ENCODE measurements around the gene MTMR3.

Gene MTMR3

GRCh38 chr22:29870574-29870973 is 12.4 kb upstream of the MTMR3 start:
- DNase-seq (ENCODE audit: low spot score) = no peak

GRCh38 chr22:29871684-29872083 is 11.3 kb upstream of the MTMR3 start:
- no peak for DNase-seq (ENCODE audit: low spot score)

GRCh38 chr22:29872144-29872893 is 10.7 kb upstream of the MTMR3 start:
- no peak for DNase-seq (ENCODE audit: low spot score)

DNA sequence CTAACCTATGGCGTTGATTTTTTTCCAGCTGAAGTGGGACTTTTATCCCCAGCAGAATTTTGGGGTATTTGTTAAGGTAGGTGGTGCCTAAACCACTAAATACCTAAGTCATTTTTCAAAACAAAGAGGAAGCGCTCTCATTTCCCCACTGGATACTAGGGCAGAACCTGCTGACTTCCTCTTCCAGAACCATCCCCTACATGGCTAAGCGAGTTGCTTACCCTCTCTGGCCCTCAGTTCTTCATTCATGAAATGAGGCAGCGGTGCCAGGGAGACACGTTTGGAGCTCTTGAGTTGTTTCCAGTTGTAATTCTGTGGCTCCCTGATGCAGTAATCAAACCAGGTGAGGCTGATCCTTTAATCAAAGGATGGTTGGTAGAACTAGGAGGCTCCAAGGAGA is 10.0 kb upstream of the MTMR3 start:
- no peak for DNase-seq (ENCODE audit: low spot score)

- no peak for DNase-seq (ENCODE audit: low spot score)
These were observed 9.0 kb upstream of the MTMR3 start for GRCh38 chr22:29873943-29874342.

DNA sequence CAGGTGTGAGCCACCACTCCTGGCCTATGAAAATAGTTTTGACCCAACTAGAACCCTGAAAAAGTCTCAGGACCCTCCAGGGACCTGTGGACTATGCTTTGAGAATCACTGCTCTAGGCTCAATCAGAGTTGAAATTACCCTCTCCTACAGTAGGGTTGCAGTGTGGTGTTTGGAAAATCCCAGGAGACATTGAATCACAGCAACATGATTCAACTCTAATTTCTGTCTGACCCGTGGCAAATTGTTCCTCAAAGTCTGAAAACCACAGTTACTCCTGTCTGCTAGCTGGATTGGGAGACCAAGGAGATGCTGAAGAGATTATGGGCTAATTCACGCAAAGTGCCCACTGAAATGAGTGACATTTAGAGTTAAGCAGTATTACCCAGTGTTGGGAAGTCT is 5.4 kb upstream of the MTMR3 start:
- no peak for DNase-seq (ENCODE audit: low spot score)

DNA sequence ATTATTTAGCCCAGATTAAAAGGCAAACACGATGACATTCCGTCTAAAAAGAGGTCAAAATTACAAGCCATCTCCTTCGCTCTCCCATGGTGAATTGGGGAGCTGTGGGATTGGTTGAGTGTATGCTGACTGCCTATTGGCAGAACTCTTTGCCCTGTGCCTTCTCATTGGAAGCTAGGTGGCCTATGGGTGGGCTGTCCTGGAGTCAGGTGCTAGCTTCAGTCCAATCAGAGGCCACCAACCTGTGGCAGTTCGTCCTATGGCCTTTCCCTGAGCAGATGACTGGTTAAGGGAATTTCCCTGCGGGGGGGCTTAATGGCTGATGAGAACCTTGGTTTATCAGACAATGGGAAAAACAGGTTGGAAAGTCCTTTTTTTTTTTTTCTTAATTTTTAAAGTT is 3.2 kb upstream of the MTMR3 start:
- DNase-seq (ENCODE audit: low spot score) = peak; percentile 71

DNA sequence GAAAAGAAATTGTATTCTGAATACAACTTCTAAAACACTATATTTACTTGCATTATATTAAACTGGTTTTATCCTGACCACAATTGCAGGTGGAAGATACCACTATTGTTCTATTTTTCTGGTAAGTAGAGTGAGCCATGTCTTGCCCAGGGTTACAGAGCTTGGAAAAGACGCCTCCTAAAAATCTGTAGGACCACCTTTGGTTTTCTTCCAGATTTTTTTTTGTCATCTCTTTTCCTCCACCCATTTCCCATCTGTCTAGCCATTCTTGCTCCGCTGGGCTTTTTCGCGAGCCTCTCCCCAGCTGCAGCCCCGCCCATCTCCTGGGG is 294 bp upstream of the MTMR3 start:
- no peak for DNase-seq (ENCODE audit: low spot score)

- DNase-seq (ENCODE audit: low spot score) = peak; percentile 22
These were observed 762 bp downstream of the MTMR3 start for GRCh38 chr22:29883775-29884097.

DNA sequence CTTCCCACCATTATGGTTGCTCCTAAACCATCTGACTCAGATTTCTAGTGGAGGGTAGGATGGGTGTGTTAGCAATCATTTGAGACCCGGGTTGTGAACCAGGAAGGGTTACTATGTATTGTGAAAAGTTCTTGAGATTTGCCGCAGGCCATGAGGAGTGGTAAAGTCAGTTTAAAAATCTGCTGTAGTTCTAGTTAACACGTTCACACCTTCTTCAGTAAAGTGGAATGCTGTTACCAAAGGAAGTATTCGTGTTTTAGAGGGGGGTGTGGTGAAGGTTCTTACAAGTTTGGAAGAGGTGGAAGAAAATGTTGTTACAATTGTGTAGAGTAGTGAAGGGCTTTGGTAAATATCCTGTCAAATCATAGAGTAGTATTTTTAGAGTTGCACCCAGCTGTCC is 2.6 kb downstream of the MTMR3 start:
- no peak for DNase-seq (ENCODE audit: low spot score)

- no peak for DNase-seq (ENCODE audit: low spot score)
These were observed 3.6 kb downstream of the MTMR3 start for GRCh38 chr22:29886596-29886995.

DNA sequence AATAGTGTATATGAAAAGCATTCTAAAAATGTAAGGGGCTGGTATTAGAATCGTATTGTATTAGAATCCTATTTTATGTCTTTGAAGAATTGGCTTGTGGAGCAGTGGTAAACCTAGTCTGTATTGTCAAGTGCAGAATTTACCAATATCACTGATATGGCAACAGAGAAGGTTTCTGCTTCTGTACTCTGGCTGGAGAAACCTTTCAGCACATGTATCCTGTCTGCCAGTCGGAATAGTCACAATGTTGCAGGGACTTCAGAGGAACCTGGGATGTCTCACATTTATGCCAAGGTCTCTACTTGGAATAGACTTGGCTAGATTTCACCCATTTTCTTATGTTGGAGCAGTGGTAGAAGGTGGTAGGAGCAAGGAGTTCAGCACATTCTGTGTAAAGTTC is 4.4 kb downstream of the MTMR3 start:
- DNase-seq (ENCODE audit: low spot score) = no peak

GRCh38 chr22:29890760-29891159 is 7.8 kb downstream of the MTMR3 start:
- no peak for DNase-seq (ENCODE audit: low spot score)

DNA sequence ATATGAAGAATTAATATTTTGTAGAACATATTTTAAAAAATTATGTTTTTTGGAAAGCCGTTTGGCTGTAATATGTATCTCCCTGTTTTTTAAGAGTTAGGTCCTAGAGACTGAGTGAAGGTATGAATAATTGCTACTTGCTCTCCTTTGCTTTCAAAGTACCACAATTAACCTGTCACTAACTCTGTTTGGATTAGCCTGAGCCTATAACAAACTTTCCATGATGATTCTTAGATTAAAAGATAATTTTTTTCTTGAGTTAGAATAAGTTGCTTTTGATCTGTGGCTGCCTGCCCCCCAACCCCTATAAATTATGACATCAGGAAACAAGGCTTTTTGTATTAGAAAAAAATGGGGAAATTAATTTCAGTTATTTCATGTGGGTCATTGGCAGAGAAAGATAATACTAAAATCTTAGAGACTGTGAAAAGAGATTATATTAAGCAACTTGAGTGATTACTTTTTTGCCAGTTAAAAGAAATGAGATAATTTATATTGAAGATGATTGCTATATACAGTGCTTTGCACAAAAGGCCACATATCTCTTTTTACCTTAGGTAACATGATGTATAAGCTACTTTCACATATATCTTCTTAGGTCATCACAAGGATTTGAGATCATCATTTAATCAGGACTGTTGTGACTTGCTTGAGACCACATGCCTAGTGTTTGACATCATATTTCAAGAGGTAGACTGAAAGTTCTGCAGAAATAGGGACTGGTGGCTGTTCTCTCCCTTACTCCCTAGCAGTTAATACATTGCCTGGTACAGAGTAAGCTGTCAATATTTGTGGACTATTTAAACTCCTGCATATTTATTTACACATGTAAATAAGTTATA is 9.6 kb downstream of the MTMR3 start:
- DNase-seq (ENCODE audit: low spot score) = no peak

DNA sequence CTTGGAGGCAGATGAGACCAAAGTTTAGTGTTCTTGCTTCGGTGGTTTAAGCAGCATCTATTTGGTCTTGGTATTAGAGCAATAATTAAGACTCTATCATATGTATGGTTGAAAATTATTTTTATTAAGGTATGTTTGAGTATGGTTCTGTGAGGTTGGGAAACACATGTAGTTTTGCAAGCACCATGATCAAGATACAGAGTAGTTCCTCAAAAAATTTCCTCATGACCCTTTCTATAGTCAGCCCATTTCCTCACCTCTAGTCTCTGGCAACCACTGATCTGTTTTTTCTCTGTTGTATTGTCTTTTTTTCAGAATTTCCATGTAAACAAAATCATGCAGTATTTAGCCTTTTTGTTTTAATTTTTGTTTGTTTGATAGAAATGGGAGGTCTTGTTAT is 18.4 kb downstream of the MTMR3 start:
- no peak for DNase-seq (ENCODE audit: low spot score)

DNA sequence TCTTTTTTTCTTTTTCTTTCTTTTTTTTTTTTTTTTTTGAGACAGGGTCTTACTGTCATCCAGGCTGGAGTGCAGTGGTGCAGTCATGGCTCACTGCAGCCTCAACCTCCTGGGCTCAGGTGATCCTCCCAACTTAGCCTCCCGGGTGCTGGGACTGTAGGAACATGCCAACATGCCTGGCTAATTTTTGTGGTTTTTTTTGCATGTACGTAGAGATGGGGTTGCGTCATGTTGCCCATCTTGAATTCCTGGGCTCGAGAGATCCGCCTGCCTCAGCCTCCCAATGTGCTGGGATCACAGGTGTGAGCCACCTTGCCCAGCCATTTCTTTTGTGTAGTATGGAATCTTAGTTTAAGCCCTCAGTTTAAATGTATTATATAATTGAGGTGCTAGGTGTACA is 20.4 kb downstream of the MTMR3 start:
- DNase-seq (ENCODE audit: low spot score) = no peak

DNA sequence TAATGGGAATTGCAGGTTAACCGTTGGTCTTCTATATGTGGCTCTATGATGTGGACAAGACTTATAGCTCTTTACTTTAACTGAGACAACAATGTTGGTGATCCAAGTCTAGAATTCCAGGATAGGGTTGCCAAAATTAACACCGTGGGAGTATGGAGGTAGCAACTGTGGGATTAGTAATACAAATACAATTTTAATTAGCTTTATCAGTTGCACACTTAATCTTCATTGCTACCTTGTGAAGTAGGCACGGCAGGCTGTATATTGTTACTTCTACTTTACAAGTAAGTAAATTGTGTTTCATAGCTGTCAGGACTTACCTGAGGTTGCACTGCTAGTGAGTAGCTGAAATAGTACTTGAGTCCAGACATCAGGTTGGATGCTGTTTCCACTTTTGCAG is 21.0 kb downstream of the MTMR3 start:
- no peak for DNase-seq (ENCODE audit: low spot score)

GRCh38 chr22:29907753-29908515 is 25.0 kb downstream of the MTMR3 start:
- DNase-seq (ENCODE audit: low spot score) = no peak

DNA sequence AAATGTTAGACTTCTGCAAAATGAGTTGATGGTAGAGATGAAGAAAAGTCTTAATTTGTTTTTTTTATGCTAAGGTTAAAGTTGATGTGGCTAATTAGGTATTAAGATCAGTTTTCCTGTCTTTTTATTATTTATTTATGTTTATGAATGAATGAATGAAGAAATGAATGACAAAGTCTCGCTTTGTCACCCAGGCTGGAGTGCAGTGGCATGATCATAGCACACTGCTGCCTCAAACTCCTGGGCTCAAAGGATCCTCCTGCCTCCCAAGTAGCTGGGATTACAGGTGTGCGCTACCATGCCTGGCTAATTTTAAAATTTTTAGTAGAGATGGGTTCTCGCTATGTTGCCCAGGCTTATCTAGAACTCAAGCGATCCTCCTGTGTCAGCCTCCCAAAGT is 29.2 kb downstream of the MTMR3 start:
- no peak for DNase-seq (ENCODE audit: low spot score)

DNA sequence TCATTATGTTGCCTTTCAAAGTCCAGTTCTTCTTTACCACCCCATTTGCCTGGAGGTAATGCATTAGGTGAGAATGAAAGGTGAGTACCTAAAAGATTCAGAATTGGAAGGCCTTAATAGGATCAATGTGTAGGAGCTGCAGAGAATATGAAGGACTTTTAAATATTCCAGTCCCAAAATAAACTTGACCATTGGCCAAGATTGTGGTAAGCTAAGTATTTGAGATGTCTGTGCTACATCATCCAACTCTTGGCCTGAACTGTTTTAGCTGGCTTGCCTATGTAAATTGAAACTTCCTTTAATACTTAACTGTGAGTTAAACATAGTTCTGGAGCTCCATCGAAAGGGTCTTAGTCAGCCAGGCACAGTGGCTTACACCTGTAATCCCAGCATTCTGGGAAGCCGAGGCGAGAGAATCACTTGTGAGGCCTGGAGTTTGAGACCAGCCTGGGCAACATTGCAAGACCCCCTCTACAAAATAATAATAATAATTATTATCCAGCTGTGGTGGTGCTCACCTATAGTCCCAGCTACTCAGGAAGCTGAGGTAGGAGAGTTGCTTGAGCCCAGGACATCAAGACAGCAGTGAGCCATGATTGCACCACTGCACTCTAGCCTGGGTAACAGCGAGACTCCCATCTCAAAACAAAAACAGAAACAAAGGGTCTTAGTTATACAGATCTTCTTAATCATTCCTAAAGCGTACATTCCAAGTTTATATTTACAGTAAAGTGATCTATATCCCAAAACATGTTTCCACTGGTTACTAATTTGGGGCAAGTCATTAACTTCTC is 29.8 kb downstream of the MTMR3 start:
- no peak for DNase-seq (ENCODE audit: low spot score)

DNA sequence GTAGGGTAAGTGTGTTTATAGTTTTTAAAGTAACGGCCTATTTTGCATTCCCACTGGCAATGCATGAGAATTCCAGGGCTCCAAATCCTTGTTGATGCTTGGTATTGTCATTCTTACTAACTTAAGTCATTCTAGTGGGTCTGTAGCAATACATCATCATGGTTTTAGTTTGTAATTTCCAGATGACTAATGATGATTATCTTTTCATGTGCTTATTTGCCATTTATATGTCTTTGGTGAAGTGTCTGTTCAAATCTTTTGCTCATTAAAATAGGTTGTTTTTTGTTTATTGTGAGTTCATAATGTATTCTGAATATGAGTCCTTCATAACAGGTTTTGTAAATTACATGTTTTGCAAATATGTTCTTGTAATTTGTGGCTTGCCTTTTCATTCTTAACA is 31.2 kb downstream of the MTMR3 start:
- no peak for DNase-seq (ENCODE audit: low spot score)

DNA sequence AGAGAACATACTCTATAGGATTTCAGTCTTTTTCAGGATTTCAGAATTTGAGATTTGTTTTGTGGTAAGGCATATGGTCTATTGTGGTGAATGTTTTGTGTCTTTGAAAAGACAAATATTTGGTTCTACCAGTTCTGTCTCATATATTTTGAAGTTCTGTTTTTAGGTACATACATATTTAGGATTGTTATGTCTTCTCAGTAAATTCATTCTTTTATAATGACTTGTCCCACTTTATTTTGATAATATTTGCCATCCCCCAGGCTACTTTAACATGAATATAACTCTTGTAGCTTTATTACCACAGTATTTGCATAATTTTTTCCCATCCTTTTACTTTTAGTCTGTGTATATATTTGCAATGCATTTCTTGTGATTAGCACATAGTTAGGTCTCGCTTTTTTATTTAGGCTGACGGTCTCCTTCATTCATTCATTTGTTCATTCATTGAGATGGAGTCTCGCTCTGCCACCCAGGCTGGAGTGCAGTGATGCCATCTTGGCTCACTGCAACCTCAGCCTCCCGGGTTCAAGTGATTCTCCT is 32.1 kb downstream of the MTMR3 start:
- DNase-seq (ENCODE audit: low spot score) = no peak
